Endothelial cell of umbilical vein (primary cell): ENCODE results near the gene FBN3. TPM values are rescaled to one million over a fixed set of nuclear protein-coding genes. Genes with fewer than 3 reads are reported as not detected.

Experiments used
- BruUV-seq: library from RNA; stranded (reverse); fragments of 400-500 nt; replicated peaks from 2 replicates; lab custom pipeline; 2021; lab: Mats Ljungman, UMichigan
- CTCF ChIA-PET: fragments of 300-600, 350-600 bp; sonication (Branson Sonifier 250); formaldehyde crosslinking; loops from one replicate; lab custom pipeline; 2021; ENCODE audit warnings: antibody characterized with exemption, inconsistent platforms; lab: Charles Lee
- POLR2A ChIA-PET: fragments of 300-600, 350-600 bp; sonication (Branson Sonifier 250); formaldehyde crosslinking; loops from one replicate; lab custom pipeline; 2021; ENCODE audit warnings: antibody characterized with exemption, inconsistent platforms; lab: Charles Lee
- DNase-seq: peaks from one replicate; pipeline ENCODE4 v3.0.0-alpha.2; 2011; ENCODE audit warnings: low read depth, low spot score
- FAIRE-seq: peaks from 2 replicates; lab custom pipeline; 2011; peaks lifted over from hg19 to GRCh38; lab: Jason Lieb, UNC
- H2AFZ ChIP-seq: 2 replicates; pipeline ENCODE4 v1.6.0; 2012; ENCODE audit warnings: low read depth, low read length, control low read depth, inconsistent platforms
- H3K27ac ChIP-seq: 2 replicates; pipeline ENCODE4 v1.5.1; 2011; ENCODE audit warnings: low read depth, mild to moderate bottlenecking, control low read depth, low read length, moderate library complexity; ENCODE audit not compliant: insufficient read depth
- H3K27me3 ChIP-seq, 2 experiments: 2 replicates each; pipeline versions ENCODE4 v1.6.0 to v1.6.1; 2011; ENCODE audit warnings: low read length in 2 of 2, mixed read lengths in 1 of 2; ENCODE audit not compliant: control insufficient read depth in 2 of 2, insufficient read depth in 2 of 2
- H3K36me3 ChIP-seq, 2 experiments: 2 replicates in 1 of 2; 3 replicates in 1 of 2; pipeline ENCODE4 v1.5.1; 2011; ENCODE audit warnings: low read length in 2 of 2, mild to moderate bottlenecking in 1 of 2, moderate library complexity in 1 of 2; ENCODE audit not compliant: control insufficient read depth in 2 of 2, insufficient read depth in 2 of 2; ENCODE audit errors: extremely low read depth in 1 of 2
- H3K4me1 ChIP-seq: 3 replicates; pipeline ENCODE4 v1.5.1; 2011; ENCODE audit warnings: mild to moderate bottlenecking, low read length; ENCODE audit not compliant: control insufficient read depth, insufficient read depth; ENCODE audit errors: extremely low read depth
- H3K4me2 ChIP-seq: 2 replicates; pipeline ENCODE4 v1.6.1; 2011; ENCODE audit warnings: low read length, control low read depth, mixed read lengths; ENCODE audit not compliant: insufficient read depth
- H3K4me3 ChIP-seq, 3 experiments: fragments of 200-600 bp in 1 of 3; sonication (generic), shearing (Covaris generic) in 1 of 3; replicated peaks in 1 of 3; 2 replicates each; pipeline ENCODE4 v1.5.1; 2011 to 2016; ENCODE audit warnings: control low read depth in 3 of 3, low read length in 3 of 3, mild to moderate bottlenecking in 2 of 3, inconsistent platforms in 1 of 3, low read depth in 1 of 3, moderate library complexity in 1 of 3; ENCODE audit not compliant: insufficient read depth in 1 of 3
- H3K79me2 ChIP-seq: 2 replicates; pipeline ENCODE4 v1.6.0; 2012; ENCODE audit warnings: low read length, inconsistent platforms; ENCODE audit not compliant: control insufficient read depth, insufficient read depth
- H3K9ac ChIP-seq: replicated peaks from 2 replicates; pipeline ENCODE3; 2011; ENCODE audit warnings: low read length, control low read depth; ENCODE audit not compliant: insufficient read depth; ENCODE audit errors: extremely low read depth
- H3K9me1 ChIP-seq: replicated peaks from 3 replicates; pipeline ENCODE4 v1.6.0; 2011; ENCODE audit warnings: mild to moderate bottlenecking, low read length; ENCODE audit not compliant: control insufficient read depth, insufficient read depth; ENCODE audit errors: extremely low read depth
- H3K9me3 ChIP-seq: replicated peaks from 2 replicates; pipeline ENCODE4 v1.5.1; 2012; ENCODE audit warnings: low read length, inconsistent platforms; ENCODE audit not compliant: control insufficient read depth, insufficient read depth
- H4K20me1 ChIP-seq: replicated peaks from 2 replicates; pipeline ENCODE3; 2011; ENCODE audit warnings: mild to moderate bottlenecking, low read length; ENCODE audit not compliant: control insufficient read depth, insufficient read depth; ENCODE audit errors: extremely low read depth
- EZH2 ChIP-seq: IDR thresholded peaks from 2 replicates; pipeline ENCODE4 v1.6.1; 2012; ENCODE audit warnings: borderline replicate concordance, low read depth, mild to moderate bottlenecking, moderate library complexity, low read length, inconsistent platforms; ENCODE audit not compliant: severe bottlenecking
- FOS ChIP-seq: IDR thresholded peaks from 2 replicates; pipeline ENCODE4 v1.6.1; 2011; ENCODE audit warnings: mild to moderate bottlenecking, low read length, moderate library complexity, borderline replicate concordance; ENCODE audit not compliant: insufficient read depth
- GATA2 ChIP-seq: IDR thresholded peaks from 2 replicates; pipeline ENCODE4 v1.7.0; 2011; ENCODE audit warnings: low read depth, mild to moderate bottlenecking, moderate library complexity, mixed read lengths, low read length; ENCODE audit not compliant: insufficient read length, insufficient read depth
- JUN ChIP-seq: IDR thresholded peaks from 2 replicates; pipeline ENCODE4 v1.6.1; 2011; ENCODE audit warnings: borderline replicate concordance, low read depth; ENCODE audit not compliant: insufficient read length, insufficient read depth
- MYC ChIP-seq: IDR thresholded peaks from one replicate; pipeline ENCODE4 v1.6.1; 2011; ENCODE audit warnings: mild to moderate bottlenecking, low read depth, low read length
- POLR2A ChIP-seq: IDR thresholded peaks from 2 replicates; pipeline ENCODE4 v1.6.1; 2012; ENCODE audit warnings: low read depth, mild to moderate bottlenecking, control low read depth, low read length
- POLR2AphosphoS5 ChIP-seq: IDR thresholded peaks from 2 replicates; pipeline ENCODE4 v1.6.1; 2012; ENCODE audit warnings: low read depth, mild to moderate bottlenecking, control low read depth, low read length, moderate library complexity; ENCODE audit not compliant: insufficient read depth
- dilution Hi-C: fragments of 300-500 bp; cut with MboI; formaldehyde crosslinking; loops from one replicate; pipeline ENCODE4 v1.15.0; 2019; ENCODE audit warnings: low sequenced_read_pairs; ENCODE audit not compliant: extremely low pct_ligation_motif_present
- intact Hi-C: fragments of 100-400 bp; cut with micrococcal nuclease; formaldehyde crosslinking; loops from one replicate; pipeline ENCODE4 v1.10.0; 2022
- polyA plus RNA-seq, 4 experiments: library from polyadenylated mRNA; depleted of rRNA in 3 of 4; stranded (reverse) in 3 of 4; unstranded in 1 of 4; fragments of >200 nt; gene quantifications; 2 replicates each; pipeline versions ENCODE4 v1.2.1 to v1.2.3, GENCODE V29; 2011 to 2012; ENCODE audit warnings: missing spikeins in 1 of 4
- total RNA-seq: library from RNA; stranded (reverse); gene quantifications from 2 replicates; pipeline ENCODE4 v1.2.3, GENCODE V29; 2021
- TF ChIP-seq, protein P1 (sequence below): IDR thresholded peaks from 2 replicates; pipeline ENCODE4 v1.6.1; 2011; ENCODE audit not compliant: insufficient read depth, insufficient read length
- TF ChIP-seq, protein P2 (sequence below), 2 donors: IDR thresholded peaks; 1 replicate in 1 of 2; 2 replicates in 1 of 2; pipeline ENCODE4 v1.5.1; 2011; ENCODE audit warnings: low read length in 2 of 2, mild to moderate bottlenecking in 2 of 2, moderate library complexity in 2 of 2, control low read depth in 1 of 2, inconsistent platforms in 1 of 2, low read depth in 1 of 2; ENCODE audit not compliant: insufficient read depth in 1 of 2; ENCODE audit errors: extremely low read depth in 1 of 2

Gene FBN3
- total and polyA plus RNA-seq, 2 donors (not counting 3 experiments of a cell fraction or from before 2014, with no cell fraction given) = not detected

DNA sequence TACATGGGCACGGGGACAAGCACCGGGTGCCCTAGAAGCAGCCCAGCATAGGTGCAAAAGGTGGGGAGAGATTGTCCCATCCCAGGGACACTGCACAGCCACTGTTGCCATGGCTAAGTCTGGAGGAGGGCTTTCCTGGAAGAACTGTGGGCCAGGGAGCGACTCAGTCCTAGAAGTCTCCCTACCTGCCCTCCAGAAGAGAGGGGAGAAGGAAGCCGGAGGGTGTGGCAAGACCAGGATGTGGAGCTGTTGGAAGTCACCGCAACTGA is 2.3 kb upstream of the FBN3 start:
- ChIA-PET POLR2A (no interaction called here), CTCF (no interaction called here)
- H3K79me2 ChIP-seq = no peaks in the 10 kb centered on the region
- no TSS peak for BruUV-seq
- peaks cover 3% of the 10 kb centered on the region for H3K4me1 ChIP-seq
- H2AFZ ChIP-seq = no peak overlapping the region
- FAIRE-seq (no peak), DNase-seq (no peak)
- TF ChIP-seq GATA2 = no peak
- TF ChIP-seq MYC = no peak
- TF ChIP-seq FOS = no peak
- no peak overlapping the region for H3K9ac ChIP-seq
- H3K4me2 ChIP-seq = no peak overlapping the region
- dilution Hi-C loops = no loop called here
- no peak overlapping the region for H3K27ac ChIP-seq
- no peaks in the 10 kb centered on the region for H3K9me3 ChIP-seq
- peaks cover 19 to 27% of the 10 kb centered on the region in 2 experiments for H3K27me3 ChIP-seq
- no peaks in the 10 kb centered on the region for H4K20me1 ChIP-seq
- no peaks in the 10 kb centered on the region for H3K36me3 ChIP-seq
- no peak overlapping the region for H3K4me3 ChIP-seq
- no peaks in the 10 kb centered on the region for H3K9me1 ChIP-seq
- intact Hi-C loops = no loop called here

DNA sequence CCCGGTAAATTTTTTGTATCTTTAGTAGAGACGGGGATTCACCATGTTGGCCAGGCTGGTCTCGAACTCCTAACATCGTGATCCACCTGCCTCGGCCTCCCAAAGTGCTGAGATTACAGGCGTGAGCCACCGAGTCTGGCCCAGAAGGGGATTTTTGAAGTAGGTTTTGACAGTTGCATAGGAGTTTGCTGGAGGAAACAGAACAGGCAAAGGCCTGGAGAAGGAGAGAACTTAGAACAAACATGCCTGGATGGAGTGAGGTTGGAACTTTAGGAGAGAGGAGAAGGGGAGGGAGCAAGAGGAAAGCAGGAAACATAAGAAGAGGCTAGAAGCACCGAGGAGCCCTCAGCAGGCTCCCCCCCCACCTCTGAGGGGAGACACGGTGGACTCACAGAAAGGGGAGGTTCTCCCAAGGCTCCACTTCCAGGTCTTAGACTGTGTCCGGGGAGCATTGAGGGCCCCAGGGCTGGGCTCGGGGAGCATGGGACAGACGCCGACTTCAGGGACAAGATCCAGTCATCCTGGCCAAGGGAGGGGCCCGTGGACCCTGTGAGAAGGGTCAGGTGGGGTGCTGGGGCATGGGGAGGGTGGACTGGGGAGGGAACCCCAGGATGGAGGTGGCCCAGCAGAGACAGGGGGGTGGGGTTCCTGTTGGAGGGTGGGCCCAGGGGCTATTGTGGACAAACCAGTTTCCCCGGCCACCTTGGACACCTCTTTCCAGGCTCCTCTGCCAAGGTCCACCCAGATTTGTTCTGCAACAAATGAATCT is 1.8 kb upstream of the FBN3 start:
- Histone ChIP-seq H3K79me2 (no peaks in the 10 kb centered on the region), H3K4me2 (no peak overlapping the region), H3K9me3 (no peaks in the 10 kb centered on the region), H3K36me3 (no peaks in the 10 kb centered on the region), H3K27me3 (peaks cover 19 to 27% of the 10 kb centered on the region in 2 experiments), H3K9ac (no peak overlapping the region), H3K4me3 (no peak overlapping the region), H2AFZ (no peak overlapping the region), H4K20me1 (no peaks in the 10 kb centered on the region), H3K9me1 (no peaks in the 10 kb centered on the region), H3K27ac (no peak overlapping the region), H3K4me1 (peaks cover 3% of the 10 kb centered on the region)
- BruUV-seq = no TSS peak
- DNase-seq (no peak), FAIRE-seq (no peak)
- ChIA-PET POLR2A (no interaction called here), CTCF (interaction anchor here (0.6 kb wide), 1 partner anchor 97 kb away, joined by 3 read pairs; no protein-coding TSS in a partner anchor)
- intact Hi-C loops = no loop called here
- dilution Hi-C loops = no loop called here
- TF ChIP-seq GATA2 = no peak
- no peak for TF ChIP-seq POLR2AphosphoS5
- no peak for TF ChIP-seq POLR2A
- no peak for TF ChIP-seq JUN
- TF ChIP-seq MYC = no peak
- TF ChIP-seq, protein P1, sequence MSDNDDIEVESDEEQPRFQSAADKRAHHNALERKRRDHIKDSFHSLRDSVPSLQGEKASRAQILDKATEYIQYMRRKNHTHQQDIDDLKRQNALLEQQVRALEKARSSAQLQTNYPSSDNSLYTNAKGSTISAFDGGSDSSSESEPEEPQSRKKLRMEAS = no peak
- TF ChIP-seq FOS = no peak
- TF ChIP-seq EZH2 = no peak
- TF ChIP-seq, protein P2, sequence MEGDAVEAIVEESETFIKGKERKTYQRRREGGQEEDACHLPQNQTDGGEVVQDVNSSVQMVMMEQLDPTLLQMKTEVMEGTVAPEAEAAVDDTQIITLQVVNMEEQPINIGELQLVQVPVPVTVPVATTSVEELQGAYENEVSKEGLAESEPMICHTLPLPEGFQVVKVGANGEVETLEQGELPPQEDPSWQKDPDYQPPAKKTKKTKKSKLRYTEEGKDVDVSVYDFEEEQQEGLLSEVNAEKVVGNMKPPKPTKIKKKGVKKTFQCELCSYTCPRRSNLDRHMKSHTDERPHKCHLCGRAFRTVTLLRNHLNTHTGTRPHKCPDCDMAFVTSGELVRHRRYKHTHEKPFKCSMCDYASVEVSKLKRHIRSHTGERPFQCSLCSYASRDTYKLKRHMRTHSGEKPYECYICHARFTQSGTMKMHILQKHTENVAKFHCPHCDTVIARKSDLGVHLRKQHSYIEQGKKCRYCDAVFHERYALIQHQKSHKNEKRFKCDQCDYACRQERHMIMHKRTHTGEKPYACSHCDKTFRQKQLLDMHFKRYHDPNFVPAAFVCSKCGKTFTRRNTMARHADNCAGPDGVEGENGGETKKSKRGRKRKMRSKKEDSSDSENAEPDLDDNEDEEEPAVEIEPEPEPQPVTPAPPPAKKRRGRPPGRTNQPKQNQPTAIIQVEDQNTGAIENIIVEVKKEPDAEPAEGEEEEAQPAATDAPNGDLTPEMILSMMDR (IDR thresholded peaks at IDR 0.05; ENCODE audit: extremely low read depth in 1 of 2, insufficient read depth in 1 of 2, low read depth in 1 of 2, low read length in 2 of 2) = no peak
